Gastrocnemius medialis (tissue), 4 donors: ENCODE data around the gene UCKL1.

ENCODE experiments used
- CTCF ChIP-seq, 5 experiments: fragments of 450-650 bp in 3 of 5; fragments of 200-600 bp in 2 of 5; sonication (generic) in 2 of 5; IDR thresholded peaks in 4 of 5; conservative IDR thresholded peaks in 1 of 5; 1 replicate in 4 of 5; 2 replicates in 1 of 5; pipeline ENCODE4 v1.5.1; 2016 to 2019; ENCODE audit warnings: antibody characterized with exemption in 5 of 5, mild to moderate bottlenecking in 3 of 5, moderate library complexity in 3 of 5
- POLR2A ChIP-seq, 2 donors: fragments of 450-650 bp; IDR thresholded peaks; one replicate each; pipeline ENCODE4 v1.6.1; 2017; ENCODE audit warnings: antibody characterized with exemption in 2 of 2, mild to moderate bottlenecking in 2 of 2, moderate library complexity in 2 of 2

- no peak for TF ChIP-seq CTCF (IDR thresholded peaks at IDR 0.05 in 4 of 5, conservative IDR thresholded peaks at IDR 0.05 in 1 of 5)
- TF ChIP-seq POLR2A (IDR thresholded peaks at IDR 0.05), result no peak
Observed at GRCh38 chr20:63942250-63942951, 13.8 kb downstream of the UCKL1 start.
